ENCODE measurements around the gene TIAM1.

The TIAM1 gene

DNA sequence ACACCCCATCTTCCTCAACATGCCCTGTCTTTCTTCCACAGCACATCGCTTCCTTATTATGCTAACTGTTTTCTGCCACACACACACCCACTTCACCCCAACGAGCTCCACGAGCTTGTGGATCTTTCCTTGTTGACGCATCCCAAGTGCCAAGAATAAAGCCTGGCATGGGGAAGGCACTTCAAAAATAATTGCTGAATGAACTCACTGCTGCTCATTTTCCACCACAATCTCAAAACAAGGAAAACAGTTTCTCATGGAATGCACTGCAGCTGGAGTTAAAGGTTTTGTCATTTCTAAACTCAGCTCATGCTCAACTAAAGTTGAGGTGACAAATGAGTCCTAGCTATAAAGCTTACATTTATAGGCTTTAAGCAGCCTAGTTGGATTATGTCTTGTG, 86.0 kb downstream of the TIAM1 start:
- no peak overlapping the region for H3K27ac ChIP-seq
- no peak for TF ChIP-seq ZFX (IDR thresholded peaks at IDR 0.05; ENCODE audit: borderline replicate concordance)
- TF ChIP-seq, protein P1, sequence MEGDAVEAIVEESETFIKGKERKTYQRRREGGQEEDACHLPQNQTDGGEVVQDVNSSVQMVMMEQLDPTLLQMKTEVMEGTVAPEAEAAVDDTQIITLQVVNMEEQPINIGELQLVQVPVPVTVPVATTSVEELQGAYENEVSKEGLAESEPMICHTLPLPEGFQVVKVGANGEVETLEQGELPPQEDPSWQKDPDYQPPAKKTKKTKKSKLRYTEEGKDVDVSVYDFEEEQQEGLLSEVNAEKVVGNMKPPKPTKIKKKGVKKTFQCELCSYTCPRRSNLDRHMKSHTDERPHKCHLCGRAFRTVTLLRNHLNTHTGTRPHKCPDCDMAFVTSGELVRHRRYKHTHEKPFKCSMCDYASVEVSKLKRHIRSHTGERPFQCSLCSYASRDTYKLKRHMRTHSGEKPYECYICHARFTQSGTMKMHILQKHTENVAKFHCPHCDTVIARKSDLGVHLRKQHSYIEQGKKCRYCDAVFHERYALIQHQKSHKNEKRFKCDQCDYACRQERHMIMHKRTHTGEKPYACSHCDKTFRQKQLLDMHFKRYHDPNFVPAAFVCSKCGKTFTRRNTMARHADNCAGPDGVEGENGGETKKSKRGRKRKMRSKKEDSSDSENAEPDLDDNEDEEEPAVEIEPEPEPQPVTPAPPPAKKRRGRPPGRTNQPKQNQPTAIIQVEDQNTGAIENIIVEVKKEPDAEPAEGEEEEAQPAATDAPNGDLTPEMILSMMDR (IDR thresholded peaks at IDR 0.05), result no peak

DNA sequence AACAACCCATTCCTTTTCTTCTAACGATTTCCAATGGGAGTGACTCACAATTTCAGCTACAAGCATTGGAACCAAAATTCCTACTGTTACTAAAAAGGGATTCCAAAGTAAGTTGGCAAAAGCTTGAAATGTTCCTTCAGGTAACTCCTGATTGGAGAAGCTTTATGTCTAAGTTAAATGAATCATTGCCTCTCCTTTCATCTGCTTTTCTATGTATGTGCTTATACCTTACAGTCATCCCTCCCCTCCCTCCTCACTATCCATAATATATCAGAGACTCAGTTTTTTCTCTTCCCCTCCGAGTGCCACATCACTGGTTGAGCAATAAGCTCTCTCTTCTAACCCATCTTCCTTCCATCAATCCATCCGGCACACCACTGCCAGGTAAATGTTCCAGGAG, 86.8 kb downstream of the TIAM1 start:
- H3K27ac ChIP-seq, result no peak overlapping the region
- TF ChIP-seq, protein P1 (IDR thresholded peaks at IDR 0.05), result no peak
- no peak for TF ChIP-seq ZFX (IDR thresholded peaks at IDR 0.05; ENCODE audit: borderline replicate concordance)

DNA sequence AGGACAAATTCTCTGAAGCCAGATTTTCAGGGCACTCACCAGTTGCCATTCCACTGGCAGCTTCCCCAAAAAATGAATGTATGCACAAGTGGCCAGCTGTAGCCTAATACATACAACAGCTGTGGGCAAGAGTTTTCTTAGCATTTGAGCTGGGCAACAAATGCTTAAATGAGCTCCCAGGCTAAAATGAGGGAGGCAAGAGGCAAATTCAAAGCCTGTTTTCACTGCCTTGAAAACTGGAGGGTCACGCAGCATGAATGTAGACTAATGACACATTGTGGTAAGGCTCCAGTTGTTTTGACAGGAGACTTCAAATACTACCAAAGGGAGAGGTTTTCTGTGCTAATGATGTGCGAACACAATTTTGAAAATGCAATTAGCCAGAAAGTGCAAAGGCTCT, 88.2 kb downstream of the TIAM1 start:
- TF ChIP-seq ZFX (IDR thresholded peaks at IDR 0.05; ENCODE audit: borderline replicate concordance), result no peak
- TF ChIP-seq, protein P1 (IDR thresholded peaks at IDR 0.05), result no peak
- no peak overlapping the region for H3K27ac ChIP-seq

DNA sequence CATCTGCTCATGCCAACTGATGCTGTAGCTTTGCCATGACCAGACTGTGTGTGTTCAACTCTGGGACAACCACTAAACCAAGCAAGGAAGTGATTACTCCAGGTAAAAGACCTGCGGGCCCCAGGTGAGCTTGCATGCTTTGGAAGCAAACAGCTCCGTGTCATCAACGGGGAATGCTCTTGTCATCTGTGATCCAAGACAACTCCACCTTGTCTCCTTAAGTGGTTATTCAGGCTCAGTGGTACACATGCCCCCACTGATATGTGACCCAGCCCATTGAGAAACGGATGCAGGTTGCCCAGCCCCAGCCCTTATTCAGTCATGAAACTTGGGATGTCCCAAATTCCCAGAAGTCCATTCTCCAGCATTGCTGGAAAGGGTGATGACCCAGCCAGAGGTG, 89.0 kb downstream of the TIAM1 start:
- TF ChIP-seq, protein P1 (IDR thresholded peaks at IDR 0.05), result no peak
- no peak for TF ChIP-seq ZFX (IDR thresholded peaks at IDR 0.05; ENCODE audit: borderline replicate concordance)
- H3K27ac ChIP-seq, result no peak overlapping the region

DNA sequence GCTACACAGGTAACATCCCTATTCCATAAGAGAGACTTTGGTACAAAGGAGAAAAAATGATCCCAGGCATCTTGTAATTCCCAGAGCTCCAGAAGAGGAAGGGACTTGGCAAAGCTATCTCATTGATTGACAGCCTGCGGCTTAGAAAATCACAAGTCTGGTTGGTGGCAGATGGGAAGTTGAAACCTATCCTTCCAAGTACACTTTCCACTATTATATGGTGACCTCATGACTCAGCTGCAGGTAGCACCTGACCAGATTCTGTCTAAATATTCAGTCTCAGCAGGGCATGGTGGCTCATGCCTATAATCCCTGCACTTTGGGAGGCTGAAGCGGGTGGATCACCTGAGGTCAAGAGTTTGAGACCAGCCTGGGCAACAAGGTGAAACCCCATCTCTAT, 89.9 kb downstream of the TIAM1 start:
- TF ChIP-seq, protein P1 (IDR thresholded peaks at IDR 0.05), result no peak
- no peak for TF ChIP-seq ZFX (IDR thresholded peaks at IDR 0.05; ENCODE audit: borderline replicate concordance)
- no peak overlapping the region for H3K27ac ChIP-seq

DNA sequence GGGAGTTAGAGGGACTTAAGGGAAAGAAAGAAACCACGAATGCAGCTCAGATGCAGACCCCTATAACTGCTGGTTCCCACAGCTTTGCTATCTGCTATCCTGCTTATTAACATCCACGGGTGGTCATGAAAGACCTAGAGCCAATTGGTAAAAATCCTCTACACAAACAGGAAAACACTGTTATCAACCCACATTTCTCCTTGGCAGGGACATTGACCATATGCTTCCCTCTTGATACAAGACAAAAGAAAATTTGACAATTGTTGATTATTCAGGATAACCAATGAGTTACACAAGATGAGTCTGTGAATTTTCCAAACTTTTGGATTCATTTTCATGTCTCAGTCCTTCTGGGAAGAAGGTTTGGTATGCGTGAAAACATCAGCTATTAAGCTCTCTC, 90.4 kb downstream of the TIAM1 start:
- no peak for TF ChIP-seq ZFX (IDR thresholded peaks at IDR 0.05; ENCODE audit: borderline replicate concordance)
- TF ChIP-seq, protein P1 (IDR thresholded peaks at IDR 0.05), result no peak
- no peak overlapping the region for H3K27ac ChIP-seq

DNA sequence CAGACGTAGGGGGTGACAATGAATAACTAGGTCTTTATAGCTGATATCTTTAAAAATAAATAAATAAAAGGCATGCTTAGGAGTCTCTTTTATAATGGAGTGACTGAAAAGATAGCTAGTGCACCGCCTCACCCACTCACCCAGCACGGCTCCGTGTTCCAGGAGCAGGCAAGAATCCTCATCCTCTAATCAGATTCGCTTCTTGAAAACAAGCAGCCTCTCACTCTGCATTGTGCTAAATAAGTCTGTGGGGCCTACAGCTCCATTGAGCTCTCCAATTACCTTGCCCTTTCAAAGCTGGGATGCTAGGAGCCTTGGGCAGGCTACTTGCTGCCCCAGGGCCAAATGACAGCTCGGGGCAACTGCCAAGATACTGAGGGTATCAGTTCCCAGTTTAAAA, 91.5 kb downstream of the TIAM1 start:
- H3K27ac ChIP-seq, result no peak overlapping the region
- TF ChIP-seq, protein P1 (IDR thresholded peaks at IDR 0.05), result no peak
- TF ChIP-seq ZFX (IDR thresholded peaks at IDR 0.05; ENCODE audit: borderline replicate concordance), result no peak
